HCEC 1CT (cell line): ENCODE data around the gene TFF3.

Experiments used
- DNase-seq: peaks from one replicate; pipeline ENCODE4 v3.0.0-alpha.2; 2017

The TFF3 gene

GRCh38 chr21:42319851-42320572, 4.8 kb upstream of the TFF3 start:
- no peak for DNase-seq

GRCh38 chr21:42319376-42319775, 4.2 kb upstream of the TFF3 start:
- no peak for DNase-seq

- no peak for DNase-seq
These were observed 2.9 kb upstream of the TFF3 start for GRCh38 chr21:42317826-42318746.

- DNase-seq: no peak
These were observed 2.1 kb upstream of the TFF3 start for GRCh38 chr21:42317341-42317741.

- DNase-seq: no peak
These were observed 1.7 kb upstream of the TFF3 start for GRCh38 chr21:42316891-42317290.

- no peak for DNase-seq
These were observed 453 bp downstream of the TFF3 start for GRCh38 chr21:42314616-42315295.

- DNase-seq: no peak
These were observed 1.7 kb downstream of the TFF3 start for GRCh38 chr21:42313501-42313969.

GRCh38 chr21:42312626-42313104, 2.5 kb downstream of the TFF3 start:
- DNase-seq: no peak

GRCh38 chr21:42311816-42312625, 3.2 kb downstream of the TFF3 start:
- no peak for DNase-seq

GRCh38 chr21:42311160-42311559, 4.0 kb downstream of the TFF3 start:
- DNase-seq: no peak

- no peak for DNase-seq
These were observed 4.7 kb downstream of the TFF3 start for GRCh38 chr21:42310411-42311001.

- DNase-seq: no peak
These were observed 5.4 kb downstream of the TFF3 start for GRCh38 chr21:42309753-42310213.

- DNase-seq: no peak
These were observed 6.1 kb downstream of the TFF3 start for GRCh38 chr21:42308914-42309752.

GRCh38 chr21:42308161-42308913, 6.9 kb downstream of the TFF3 start:
- DNase-seq: no peak

- no peak for DNase-seq
These were observed 8.1 kb downstream of the TFF3 start for GRCh38 chr21:42307106-42307505.

GRCh38 chr21:42306366-42307035, 8.7 kb downstream of the TFF3 start:
- DNase-seq: no peak

- no peak for DNase-seq
These were observed 9.5 kb downstream of the TFF3 start for GRCh38 chr21:42305707-42306147.

GRCh38 chr21:42304556-42305454, 10.4 kb downstream of the TFF3 start:
- DNase-seq: no peak
